Measurements from ENCODE around the gene ANKFN1.

ANKFN1 gene

DNA sequence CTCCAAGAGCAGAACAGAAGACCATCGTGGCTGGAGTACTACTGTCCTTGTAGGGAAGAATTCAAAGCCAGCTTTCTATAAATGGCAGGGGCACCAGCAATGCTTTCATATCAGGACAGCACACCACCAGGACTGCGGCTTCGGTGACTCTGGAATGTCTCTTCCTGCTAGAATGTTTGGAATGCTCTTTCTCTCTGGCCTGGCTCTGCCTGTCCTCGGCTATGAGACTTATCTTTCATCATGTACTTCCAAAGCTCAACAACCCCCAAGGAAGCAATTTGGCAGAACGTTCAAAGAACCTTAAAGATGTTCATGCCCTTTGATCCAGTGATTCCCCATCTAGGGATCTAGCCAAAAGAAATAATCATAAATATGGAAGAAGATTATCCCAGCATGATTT is 387.6 kb downstream of the ANKFN1 start:
- Mint-ChIP-seq H3K9me3 (peaks cover 7% of the 10 kb centered on the region), H3K4me3 (no peak overlapping the region), H3K27me3 (peaks cover 13% of the 10 kb centered on the region), H3K36me3 (no peaks in the 10 kb centered on the region), H3K27ac (no peak overlapping the region), H3K4me1 (no peaks in the 10 kb centered on the region)
- DNase-seq (ENCODE audit: low spot score in 2 of 2): no peak
- ATAC-seq (ENCODE audit: low read depth): no peak

DNA sequence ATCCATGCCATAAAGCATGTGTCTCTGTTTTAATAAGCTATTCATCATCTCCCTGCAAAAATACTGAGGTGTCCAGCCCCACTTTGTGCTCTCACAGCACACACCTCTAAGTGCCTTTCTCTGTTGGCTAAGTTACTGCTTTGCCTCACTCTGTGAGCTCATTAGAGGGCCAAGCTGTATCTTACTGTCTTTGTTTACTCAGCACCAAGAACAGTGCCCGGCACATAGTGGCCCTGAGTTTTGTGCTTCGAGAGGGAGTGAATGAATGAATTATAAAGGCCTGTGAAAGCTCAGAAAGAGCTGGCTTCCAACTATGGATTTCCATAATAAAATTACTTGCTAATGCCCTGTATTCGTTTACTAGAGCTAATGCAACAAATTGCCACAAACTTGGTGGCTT is 390.0 kb downstream of the ANKFN1 start:
- peaks cover 15% of the 10 kb centered on the region for H3K27me3 Mint-ChIP-seq
- no peaks in the 10 kb centered on the region for H3K4me1 Mint-ChIP-seq
- no peak overlapping the region for H3K4me3 Mint-ChIP-seq
- ATAC-seq (ENCODE audit: low read depth) (no peak), DNase-seq (ENCODE audit: low spot score in 2 of 2) (no peak)
- peaks cover 7% of the 10 kb centered on the region for H3K9me3 Mint-ChIP-seq
- H3K36me3 Mint-ChIP-seq: no peaks in the 10 kb centered on the region
- H3K27ac Mint-ChIP-seq: no peak overlapping the region

- Mint-ChIP-seq H3K27ac (no peak overlapping the region), H3K4me1 (no peaks in the 10 kb centered on the region)
Observed at GRCh38 chr17:56545106-56545505, 391.8 kb downstream of the ANKFN1 start.

DNA sequence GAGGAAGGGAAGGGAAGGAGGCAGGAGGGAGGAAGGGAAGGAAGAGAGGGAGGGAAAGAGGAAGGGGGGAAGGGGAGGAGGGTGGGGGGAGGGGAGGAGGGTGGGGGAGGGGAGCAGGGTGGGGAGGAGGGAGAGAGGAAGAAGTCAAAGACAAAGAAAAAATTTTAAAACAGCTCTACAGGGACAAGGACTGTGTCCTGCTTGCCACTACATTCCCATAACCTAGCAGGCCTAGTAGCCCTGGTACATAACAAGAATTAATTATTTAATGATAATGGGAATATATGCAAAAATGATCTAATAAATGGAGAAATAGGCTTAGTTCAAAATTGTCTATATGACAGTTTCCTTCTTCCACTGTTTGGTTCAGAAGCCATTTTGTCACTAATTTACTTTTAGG is 392.7 kb downstream of the ANKFN1 start:
- no peak overlapping the region for H3K4me3 Mint-ChIP-seq
- H3K4me1 Mint-ChIP-seq: no peaks in the 10 kb centered on the region
- no peak overlapping the region for H3K27ac Mint-ChIP-seq
- DNase-seq (ENCODE audit: low spot score in 2 of 2): no peak
- H3K36me3 Mint-ChIP-seq: no peaks in the 10 kb centered on the region
- peaks cover 2% of the 10 kb centered on the region for H3K9me3 Mint-ChIP-seq
- ATAC-seq (ENCODE audit: low read depth): no peak
- peaks cover 13% of the 10 kb centered on the region for H3K27me3 Mint-ChIP-seq

More at GRCh38 chr17:56545106-56545505, 391.8 kb downstream of the ANKFN1 start:
- H3K27me3 Mint-ChIP-seq: peaks cover 15% of the 10 kb centered on the region
- H3K9me3 Mint-ChIP-seq: peaks cover 4% of the 10 kb centered on the region
- no peak for DNase-seq (ENCODE audit: low spot score in 2 of 2)
- ATAC-seq (ENCODE audit: low read depth): no peak
- no peaks in the 10 kb centered on the region for H3K36me3 Mint-ChIP-seq
- no peak overlapping the region for H3K4me3 Mint-ChIP-seq

- no peaks in the 10 kb centered on the region for H3K4me1 Mint-ChIP-seq
Observed at GRCh38 chr17:56548661-56549060, 395.4 kb downstream of the ANKFN1 start.

GRCh38 chr17:56549501-56549900 is 396.2 kb downstream of the ANKFN1 start:
- peaks cover 12% of the 10 kb centered on the region for H3K9me3 Mint-ChIP-seq
- H3K4me3 Mint-ChIP-seq: no peak overlapping the region
- DNase-seq (ENCODE audit: low spot score in 2 of 2) (no peak), ATAC-seq (ENCODE audit: low read depth) (no peak)
- no peak overlapping the region for H3K27ac Mint-ChIP-seq
- H3K4me1 Mint-ChIP-seq: no peaks in the 10 kb centered on the region
- peaks cover 7% of the 10 kb centered on the region for H3K27me3 Mint-ChIP-seq
- peaks cover under 1% of the 10 kb centered on the region for H3K36me3 Mint-ChIP-seq

More at GRCh38 chr17:56548661-56549060, 395.4 kb downstream of the ANKFN1 start:
- H3K4me3 Mint-ChIP-seq: no peak overlapping the region
- no peak overlapping the region for H3K27ac Mint-ChIP-seq
- peaks cover 10% of the 10 kb centered on the region for H3K27me3 Mint-ChIP-seq
- no peaks in the 10 kb centered on the region for H3K36me3 Mint-ChIP-seq
- DNase-seq (ENCODE audit: low spot score in 2 of 2) (no peak), ATAC-seq (ENCODE audit: low read depth) (no peak)
- peaks cover 12% of the 10 kb centered on the region for H3K9me3 Mint-ChIP-seq

GRCh38 chr17:56557682-56558081 is 404.4 kb downstream of the ANKFN1 start:
- H3K4me3 Mint-ChIP-seq: no peak overlapping the region
- peaks cover 3% of the 10 kb centered on the region for H3K9me3 Mint-ChIP-seq
- DNase-seq (ENCODE audit: low spot score in 2 of 2): no peak

DNA sequence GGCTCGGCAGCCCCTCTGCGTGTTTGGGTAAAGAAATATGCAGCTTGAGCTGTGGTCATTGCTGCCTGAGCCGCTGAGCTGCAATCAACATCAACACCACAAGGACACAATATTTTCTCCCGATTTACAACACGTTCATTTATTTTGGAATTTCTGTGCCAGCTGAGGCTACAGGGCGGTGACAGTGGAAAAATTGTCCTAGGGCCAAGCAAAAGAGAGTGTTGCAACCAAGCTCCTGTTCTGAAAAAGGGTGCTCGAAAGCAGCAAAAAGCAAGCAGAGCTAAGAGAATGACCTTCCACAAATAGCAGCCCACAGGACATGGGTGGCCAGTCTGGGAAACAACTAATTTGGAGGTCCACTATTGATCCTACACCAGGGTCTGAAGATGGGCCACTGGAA is 404.8 kb downstream of the ANKFN1 start:
- Mint-ChIP-seq H3K27me3 (peaks cover 4% of the 10 kb centered on the region), H3K9me3 (peaks cover 2% of the 10 kb centered on the region), H3K27ac (no peak overlapping the region), H3K4me3 (no peak overlapping the region), H3K36me3 (peaks cover 2% of the 10 kb centered on the region), H3K4me1 (no peaks in the 10 kb centered on the region)
- no peak for DNase-seq (ENCODE audit: low spot score in 2 of 2)
- no peak for ATAC-seq (ENCODE audit: low read depth)

More at GRCh38 chr17:56557682-56558081, 404.4 kb downstream of the ANKFN1 start:
- peaks cover 2% of the 10 kb centered on the region for H3K36me3 Mint-ChIP-seq
- H3K27me3 Mint-ChIP-seq: peaks cover 4% of the 10 kb centered on the region
- ATAC-seq (ENCODE audit: low read depth): no peak
- no peak overlapping the region for H3K27ac Mint-ChIP-seq
- H3K4me1 Mint-ChIP-seq: no peaks in the 10 kb centered on the region

Measured in memory B cell (primary cell).